Smooth muscle cell (in vitro differentiated cells): ENCODE data around the gene FAM227A. TPM values are rescaled to one million over a fixed set of nuclear protein-coding genes. Genes with fewer than 3 reads are reported as not detected.

Experiments used
- DNase-seq: peaks from one replicate; lab custom pipeline; 2025; ENCODE audit not compliant: unreplicated experiment; lab: John Stamatoyannopoulos, UW
- H2AFZ ChIP-seq: fragments of 200-600 bp; sonication (generic); 2 replicates; pipeline ENCODE4 v1.6.0; 2016; ENCODE audit warnings: antibody characterized with exemption, low read depth, mild to moderate bottlenecking
- H3F3A ChIP-seq: fragments of 200-600 bp; sonication (generic); 2 replicates; pipeline ENCODE4 v1.6.0; 2017; ENCODE audit warnings: antibody characterized with exemption, low read depth
- H3K27ac ChIP-seq: fragments of 200-600 bp; sonication (generic); 2 replicates; pipeline ENCODE4 v1.5.1; 2016; ENCODE audit warnings: low read depth, mild to moderate bottlenecking
- H3K27me3 ChIP-seq: fragments of 200-600 bp; sonication (generic); 2 replicates; pipeline ENCODE4 v1.6.1; 2016; ENCODE audit warnings: low read depth, mild to moderate bottlenecking
- H3K36me3 ChIP-seq: fragments of 200-600 bp; sonication (generic); 2 replicates; pipeline ENCODE4 v1.5.1; 2016; ENCODE audit warnings: low read depth
- H3K4me1 ChIP-seq: fragments of 200-600 bp; sonication (generic); 2 replicates; pipeline ENCODE4 v1.5.1; 2016; ENCODE audit warnings: low read depth
- H3K4me2 ChIP-seq: fragments of 200-600 bp; sonication (generic); 2 replicates; pipeline ENCODE4 v1.6.0; 2016; ENCODE audit warnings: mild to moderate bottlenecking
- H3K4me3 ChIP-seq: fragments of 200-600 bp; sonication (generic); 2 replicates; pipeline ENCODE4 v1.5.1; 2016; ENCODE audit warnings: mild to moderate bottlenecking
- H3K79me2 ChIP-seq: fragments of 200-600 bp; sonication (generic); 2 replicates; pipeline ENCODE4 v1.6.0; 2016; ENCODE audit warnings: low read depth, mild to moderate bottlenecking
- H3K9ac ChIP-seq: fragments of 200-600 bp; sonication (generic); 2 replicates; pipeline ENCODE4 v1.6.0; 2016; ENCODE audit warnings: low read depth
- H3K9me3 ChIP-seq: fragments of 200-600 bp; sonication (generic); replicated peaks from 2 replicates; pipeline ENCODE4 v1.5.1; 2016; ENCODE audit warnings: low read depth
- H4K20me1 ChIP-seq: fragments of 200-600 bp; sonication (generic); 2 replicates; pipeline ENCODE4 v1.6.0; 2016; ENCODE audit warnings: low read depth
- WGBS: methylation state at CpG from one replicate; pipeline ENCODE4 v1.1.7; 2016; ENCODE audit warnings: low lambda C conversion rate; 5-methylcytosine and 5-hydroxymethylcytosine counted together
- polyA plus RNA-seq: library from polyadenylated mRNA; unstranded; fragments of >200 nt; fragmentation: Nextera tagmentation; extraction: Ambion mirVana; gene quantifications from 2 replicates; pipeline ENCODE4 v1.2.1, GENCODE V29; 2016
- total RNA-seq: library from RNA; depleted of rRNA; stranded (reverse); fragments of >200 nt; gene quantifications from 2 replicates; pipeline ENCODE4 v1.2.3, GENCODE V29; 2014
- TF ChIP-seq, protein P1 (sequence below): fragments of 200-600 bp; sonication (generic); IDR thresholded peaks from 2 replicates; pipeline ENCODE4 v1.5.1; 2017; ENCODE audit warnings: borderline replicate concordance, mild to moderate bottlenecking, antibody characterized with exemption; ENCODE audit not compliant: insufficient read depth, poor library complexity, severe bottlenecking

Gene FAM227A
- total and polyA plus RNA-seq, 2 experiments from 2014 or later: 1.5 to 4.9 TPM

DNA sequence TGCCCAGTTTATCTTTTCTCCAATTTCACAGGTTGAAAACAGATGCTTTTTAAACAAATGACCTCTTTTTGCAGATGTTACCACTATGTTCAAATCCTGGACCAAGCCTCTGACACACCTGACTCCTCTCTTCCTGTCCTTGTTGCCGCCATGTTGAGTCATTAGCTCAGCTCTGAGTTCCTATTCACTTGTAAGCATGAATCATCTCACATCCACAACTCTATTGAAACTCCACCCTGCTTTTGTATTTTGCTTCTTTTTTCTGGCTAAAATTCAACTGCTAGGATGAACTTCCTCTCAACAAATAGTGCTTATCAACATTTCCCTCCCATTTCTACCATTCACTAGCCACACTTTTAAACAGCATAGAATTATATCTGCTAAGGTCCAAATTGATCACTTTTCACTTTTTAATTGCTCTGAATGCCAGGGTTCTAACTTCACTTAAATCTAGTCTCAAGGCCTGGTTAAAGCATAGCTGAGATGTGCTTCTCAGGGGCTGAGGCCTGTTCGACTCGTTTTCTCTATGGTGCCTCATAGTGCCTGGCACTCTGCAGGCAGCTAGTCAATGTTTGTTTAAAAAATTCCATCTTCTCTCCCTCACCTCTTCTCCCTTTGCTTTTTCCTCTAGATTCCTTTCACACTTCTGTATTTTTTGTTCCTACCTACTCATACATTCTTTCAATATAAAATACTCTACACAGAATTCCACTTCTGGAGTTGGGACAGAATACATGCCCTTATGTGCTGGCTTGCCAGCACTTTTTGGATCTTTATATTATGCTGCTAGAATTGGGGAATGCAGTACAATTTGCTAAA lies 40.6 kb upstream of the FAM227A start:
- H3K79me2 ChIP-seq: peaks cover 84% of the 10 kb centered on the region
- no peaks in the 10 kb centered on the region for H3K27me3 ChIP-seq
- H3K9ac ChIP-seq: no peak overlapping the region
- H3F3A ChIP-seq: no peaks in the 10 kb centered on the region
- no peaks in the 10 kb centered on the region for H3K36me3 ChIP-seq
- peaks cover 32% of the 10 kb centered on the region for H3K4me1 ChIP-seq
- peak overlapping the region; percentile 96 for H3K4me3 ChIP-seq
- H3K27ac ChIP-seq: peak overlapping the region; percentile 94
- TF ChIP-seq, protein P1, sequence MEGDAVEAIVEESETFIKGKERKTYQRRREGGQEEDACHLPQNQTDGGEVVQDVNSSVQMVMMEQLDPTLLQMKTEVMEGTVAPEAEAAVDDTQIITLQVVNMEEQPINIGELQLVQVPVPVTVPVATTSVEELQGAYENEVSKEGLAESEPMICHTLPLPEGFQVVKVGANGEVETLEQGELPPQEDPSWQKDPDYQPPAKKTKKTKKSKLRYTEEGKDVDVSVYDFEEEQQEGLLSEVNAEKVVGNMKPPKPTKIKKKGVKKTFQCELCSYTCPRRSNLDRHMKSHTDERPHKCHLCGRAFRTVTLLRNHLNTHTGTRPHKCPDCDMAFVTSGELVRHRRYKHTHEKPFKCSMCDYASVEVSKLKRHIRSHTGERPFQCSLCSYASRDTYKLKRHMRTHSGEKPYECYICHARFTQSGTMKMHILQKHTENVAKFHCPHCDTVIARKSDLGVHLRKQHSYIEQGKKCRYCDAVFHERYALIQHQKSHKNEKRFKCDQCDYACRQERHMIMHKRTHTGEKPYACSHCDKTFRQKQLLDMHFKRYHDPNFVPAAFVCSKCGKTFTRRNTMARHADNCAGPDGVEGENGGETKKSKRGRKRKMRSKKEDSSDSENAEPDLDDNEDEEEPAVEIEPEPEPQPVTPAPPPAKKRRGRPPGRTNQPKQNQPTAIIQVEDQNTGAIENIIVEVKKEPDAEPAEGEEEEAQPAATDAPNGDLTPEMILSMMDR: no peak
- 66% methylated on average over 3 of the region's 3 CpGs for WGBS
- H3K9me3 ChIP-seq: no peaks in the 10 kb centered on the region
- H4K20me1 ChIP-seq: peaks cover 70% of the 10 kb centered on the region
- DNase-seq: no peak
- H2AFZ ChIP-seq: no peak overlapping the region
- peak overlapping the region; percentile 88 for H3K4me2 ChIP-seq

DNA sequence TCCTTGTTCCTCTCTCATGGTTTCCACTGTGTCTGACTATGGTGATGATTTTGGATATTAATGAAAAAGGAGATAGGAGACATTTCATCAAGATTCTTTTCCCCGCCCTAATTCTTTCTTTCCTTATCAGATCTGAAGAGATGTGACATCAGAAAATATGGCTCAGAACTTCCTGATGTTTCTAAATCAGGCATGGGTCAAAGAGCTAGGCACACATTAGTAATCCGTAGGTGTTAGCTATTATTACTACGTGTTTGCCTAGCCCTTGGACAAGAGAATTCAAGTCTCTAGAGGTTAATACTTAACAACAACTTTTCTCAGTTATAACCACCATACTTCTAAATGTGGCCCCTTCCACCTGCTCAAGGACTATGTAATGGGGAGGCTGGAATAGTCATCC lies 38.7 kb upstream of the FAM227A start:
- Histone ChIP-seq H3K27me3 (no peaks in the 10 kb centered on the region), H3K79me2 (peaks cover 95% of the 10 kb centered on the region), H3K9ac (no peak overlapping the region), H3K4me1 (peaks cover 27% of the 10 kb centered on the region), H3F3A (no peaks in the 10 kb centered on the region), H3K4me3 (no peak overlapping the region), H2AFZ (no peak overlapping the region), H3K27ac (no peak overlapping the region), H4K20me1 (peaks cover 88% of the 10 kb centered on the region), H3K4me2 (no peak overlapping the region), H3K36me3 (no peaks in the 10 kb centered on the region), H3K9me3 (no peaks in the 10 kb centered on the region)
- 91% methylated on average over 3 of the region's 3 CpGs for WGBS
- TF ChIP-seq, protein P1: no peak
- no peak for DNase-seq

- Histone ChIP-seq H3K9me3 (no peaks in the 10 kb centered on the region), H3K4me2 (no peak overlapping the region), H3K27me3 (no peaks in the 10 kb centered on the region), H3K4me3 (no peak overlapping the region), H3K79me2 (peaks cover 88% of the 10 kb centered on the region), H3K9ac (no peak overlapping the region), H3K27ac (no peak overlapping the region), H3F3A (no peaks in the 10 kb centered on the region), H3K36me3 (no peaks in the 10 kb centered on the region), H2AFZ (no peak overlapping the region), H3K4me1 (peaks cover 23% of the 10 kb centered on the region), H4K20me1 (peaks cover 89% of the 10 kb centered on the region)
- TF ChIP-seq, protein P1: no peak
- 84% methylated on average over 2 of the region's 2 CpGs for WGBS
- no peak for DNase-seq
Measured at GRCh38 chr22:38694049-38694448, 37.9 kb upstream of the FAM227A start.

DNA sequence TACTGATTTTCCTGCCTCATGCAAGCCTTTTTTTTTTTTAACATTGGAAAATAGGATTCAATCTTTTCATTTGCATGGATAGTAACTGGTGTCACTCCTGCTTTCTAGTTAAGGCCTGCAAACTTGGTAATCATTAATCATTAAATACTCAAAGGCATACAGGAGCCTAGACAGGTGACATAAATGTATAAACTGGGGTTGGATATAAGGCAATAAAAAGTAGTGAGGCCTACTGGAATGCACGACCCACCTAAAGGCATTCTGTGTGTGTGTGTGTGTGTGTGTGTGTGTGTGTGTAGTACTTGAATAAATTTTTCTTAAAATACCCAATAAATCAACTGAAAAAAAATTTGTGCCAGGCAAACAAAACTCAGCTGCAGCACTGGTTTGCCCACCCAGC lies 33.5 kb upstream of the FAM227A start:
- H3K4me2 ChIP-seq: no peak overlapping the region
- TF ChIP-seq, protein P1: no peak
- no peaks in the 10 kb centered on the region for H3K9me3 ChIP-seq
- WGBS: 100% methylated on average over 1 of the region's 1 CpG
- H3K27ac ChIP-seq: no peak overlapping the region
- H4K20me1 ChIP-seq: peaks cover 53% of the 10 kb centered on the region
- no peak overlapping the region for H3K9ac ChIP-seq
- no peak overlapping the region for H2AFZ ChIP-seq
- DNase-seq: no peak
- peaks cover 45% of the 10 kb centered on the region for H3K79me2 ChIP-seq
- H3K36me3 ChIP-seq: peaks cover 7% of the 10 kb centered on the region
- H3K4me1 ChIP-seq: no peaks in the 10 kb centered on the region
- H3F3A ChIP-seq: no peaks in the 10 kb centered on the region
- no peaks in the 10 kb centered on the region for H3K27me3 ChIP-seq
- H3K4me3 ChIP-seq: no peak overlapping the region
